Upper lobe of right lung (tissue), 1 donor: Measurements from ENCODE around the gene PNMA6E. TPM values are rescaled to one million over a fixed set of nuclear protein-coding genes. Genes with fewer than 3 reads are reported as not detected.
"Not testable (repeated sequence)": the region's sequence is repeated elsewhere in the genome, so short reads cannot be mapped to it uniquely, and the experiment has no call there.

Experiments used
- ATAC-seq: fragments of 200-7000 bp; cut with Tn5 transposase; one replicate; pipeline ENCODE4 v1.9.1; 2020; ENCODE audit warnings: mild to moderate bottlenecking, moderate library complexity
- DNase-seq: peaks from one replicate; pipeline ENCODE4 v3.0.0-alpha.2; 2020
- H3K27ac ChIP-seq: fragments of 200-600 bp; one replicate; pipeline ENCODE4 v1.8.0; 2022
- H3K27me3 ChIP-seq: fragments of 200-600 bp; one replicate; pipeline ENCODE4 v1.8.0; 2022; ENCODE audit warnings: mild to moderate bottlenecking
- H3K36me3 ChIP-seq: fragments of 200-600 bp; one replicate; pipeline ENCODE4 v1.8.0; 2022
- H3K4me1 ChIP-seq: fragments of 200-600 bp; one replicate; pipeline ENCODE4 v1.8.0; 2022
- H3K4me3 ChIP-seq: fragments of 200-600 bp; one replicate; pipeline ENCODE4 v1.8.0; 2022; ENCODE audit warnings: mild to moderate bottlenecking
- H3K9me3 ChIP-seq: fragments of 200-600 bp; one replicate; pipeline ENCODE4 v1.8.0; 2022
- intact Hi-C: fragments of 100-400 bp; cut with DNase I; formaldehyde crosslinking; loops from one replicate; pipeline ENCODE4 v1.11.0; 2022
- total RNA-seq: library from RNA; stranded (reverse); fragmentation: NEBNext Ultra II Directional; extraction: Animal tissue kit (Norgen Biotek cat#: 25700); gene quantifications from one replicate; pipeline ENCODE4 v1.2.1, GENCODE V29; 2021
- TF ChIP-seq, protein P1 (sequence below): fragments of 200-600 bp; IDR thresholded peaks from one replicate; pipeline ENCODE4 v1.8.0; 2022; ENCODE audit warnings: antibody characterized with exemption
- donor health status: DM: no; HTN: yes; CAD: no; lungs with severe emphysema.

The PNMA6E gene
- total RNA-seq, 1 donor from 2014 or later = 0.14 TPM

DNA sequence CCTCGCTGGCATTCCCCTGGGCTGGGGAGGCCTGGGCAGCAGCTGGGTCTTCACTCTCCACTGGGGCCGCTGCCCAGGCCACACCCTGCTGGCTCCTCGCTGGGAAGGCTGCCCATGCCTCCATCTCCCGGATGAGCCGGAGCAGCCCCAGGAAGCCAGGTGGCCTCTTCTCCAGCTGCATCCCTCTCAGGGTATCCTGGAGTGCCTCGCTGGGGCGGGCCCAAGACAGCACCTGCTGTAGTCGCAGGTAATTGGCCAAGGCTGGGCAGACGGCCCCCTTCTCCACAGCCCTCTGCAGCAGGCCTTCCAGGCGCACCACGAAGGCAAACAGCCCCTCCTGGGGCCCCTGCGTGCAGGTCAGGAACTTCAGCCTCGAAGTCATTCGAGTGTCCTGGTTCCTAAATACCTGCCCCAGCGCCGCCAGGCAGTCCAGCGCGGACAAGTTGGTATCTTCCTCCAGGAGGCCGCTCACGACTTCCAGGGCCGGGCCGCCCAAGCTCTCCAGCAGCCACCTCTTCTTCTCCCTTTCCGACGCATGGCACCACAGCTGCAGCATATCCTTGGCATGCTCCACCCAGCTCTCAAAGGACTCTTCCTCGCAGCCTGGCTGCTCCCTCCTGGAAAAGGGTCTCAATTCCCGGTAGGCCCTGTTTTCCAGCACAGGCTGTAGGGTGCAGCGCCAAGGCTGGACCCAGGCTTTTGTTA is 3.7 kb downstream of the PNMA6E start:
- Histone ChIP-seq H3K27ac (no peak overlapping the region), H3K4me1 (no peaks in the 10 kb centered on the region), H3K36me3 (no peaks in the 10 kb centered on the region), H3K4me3 (no peak overlapping the region), H3K9me3 (no peaks in the 10 kb centered on the region), H3K27me3 (no peaks in the 10 kb centered on the region)
- DNase-seq = no peak
- ATAC-seq = no peak
- intact Hi-C loops = no loop called here
- TF ChIP-seq, protein P1, sequence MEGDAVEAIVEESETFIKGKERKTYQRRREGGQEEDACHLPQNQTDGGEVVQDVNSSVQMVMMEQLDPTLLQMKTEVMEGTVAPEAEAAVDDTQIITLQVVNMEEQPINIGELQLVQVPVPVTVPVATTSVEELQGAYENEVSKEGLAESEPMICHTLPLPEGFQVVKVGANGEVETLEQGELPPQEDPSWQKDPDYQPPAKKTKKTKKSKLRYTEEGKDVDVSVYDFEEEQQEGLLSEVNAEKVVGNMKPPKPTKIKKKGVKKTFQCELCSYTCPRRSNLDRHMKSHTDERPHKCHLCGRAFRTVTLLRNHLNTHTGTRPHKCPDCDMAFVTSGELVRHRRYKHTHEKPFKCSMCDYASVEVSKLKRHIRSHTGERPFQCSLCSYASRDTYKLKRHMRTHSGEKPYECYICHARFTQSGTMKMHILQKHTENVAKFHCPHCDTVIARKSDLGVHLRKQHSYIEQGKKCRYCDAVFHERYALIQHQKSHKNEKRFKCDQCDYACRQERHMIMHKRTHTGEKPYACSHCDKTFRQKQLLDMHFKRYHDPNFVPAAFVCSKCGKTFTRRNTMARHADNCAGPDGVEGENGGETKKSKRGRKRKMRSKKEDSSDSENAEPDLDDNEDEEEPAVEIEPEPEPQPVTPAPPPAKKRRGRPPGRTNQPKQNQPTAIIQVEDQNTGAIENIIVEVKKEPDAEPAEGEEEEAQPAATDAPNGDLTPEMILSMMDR = no peak

DNA sequence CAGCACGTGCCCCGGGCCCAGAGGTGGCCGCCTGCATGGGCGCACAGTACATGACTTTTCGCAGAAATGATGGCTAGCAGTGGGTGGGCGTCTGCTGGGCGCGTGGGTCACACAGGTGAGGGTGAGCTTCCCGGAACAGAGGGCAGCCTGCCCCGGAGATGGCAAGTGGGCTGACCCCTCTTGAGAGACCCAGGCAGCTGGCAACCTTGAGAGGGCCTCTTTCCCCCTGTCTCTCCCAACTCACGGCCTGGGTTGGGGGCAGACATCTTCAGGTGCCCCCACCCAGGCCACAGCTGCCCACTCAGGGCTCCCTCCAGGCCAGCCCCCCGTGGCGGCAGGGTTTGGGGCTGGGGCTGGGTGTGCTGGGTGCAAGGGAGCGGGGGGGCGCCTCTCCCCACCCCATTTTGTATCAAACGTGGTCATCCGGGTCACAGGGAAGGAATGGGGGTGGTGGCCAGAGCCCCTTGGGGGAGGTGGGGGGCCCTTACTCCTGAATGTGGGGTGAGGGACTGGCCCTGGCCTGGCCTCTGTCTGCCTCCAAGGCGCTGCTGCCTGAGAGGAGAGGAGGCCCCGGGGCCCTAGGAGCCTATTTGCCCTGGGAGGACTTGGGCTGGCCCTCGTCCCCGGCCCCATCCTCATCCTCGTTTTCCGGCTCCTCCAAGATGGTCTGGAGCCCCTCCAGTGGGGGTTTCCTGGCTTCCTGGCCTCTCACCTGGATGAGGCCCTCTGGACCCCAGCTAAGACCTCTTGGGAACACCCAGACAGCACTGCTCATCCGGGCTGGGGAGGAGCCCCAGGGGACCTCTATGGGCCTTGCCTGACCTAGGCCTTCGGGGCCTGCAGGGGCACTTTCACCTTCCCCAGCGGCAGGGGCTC is 4.6 kb downstream of the PNMA6E start:
- intact Hi-C loops = no loop called here
- TF ChIP-seq, protein P1 = no peak
- DNase-seq (no peak), ATAC-seq (no peak)
- no peaks in the 10 kb centered on the region for H3K36me3 ChIP-seq
- no peak overlapping the region for H3K4me3 ChIP-seq
- H3K4me1 ChIP-seq = no peaks in the 10 kb centered on the region
- no peaks in the 10 kb centered on the region for H3K9me3 ChIP-seq
- no peak overlapping the region for H3K27ac ChIP-seq
- H3K27me3 ChIP-seq = no peaks in the 10 kb centered on the region

DNA sequence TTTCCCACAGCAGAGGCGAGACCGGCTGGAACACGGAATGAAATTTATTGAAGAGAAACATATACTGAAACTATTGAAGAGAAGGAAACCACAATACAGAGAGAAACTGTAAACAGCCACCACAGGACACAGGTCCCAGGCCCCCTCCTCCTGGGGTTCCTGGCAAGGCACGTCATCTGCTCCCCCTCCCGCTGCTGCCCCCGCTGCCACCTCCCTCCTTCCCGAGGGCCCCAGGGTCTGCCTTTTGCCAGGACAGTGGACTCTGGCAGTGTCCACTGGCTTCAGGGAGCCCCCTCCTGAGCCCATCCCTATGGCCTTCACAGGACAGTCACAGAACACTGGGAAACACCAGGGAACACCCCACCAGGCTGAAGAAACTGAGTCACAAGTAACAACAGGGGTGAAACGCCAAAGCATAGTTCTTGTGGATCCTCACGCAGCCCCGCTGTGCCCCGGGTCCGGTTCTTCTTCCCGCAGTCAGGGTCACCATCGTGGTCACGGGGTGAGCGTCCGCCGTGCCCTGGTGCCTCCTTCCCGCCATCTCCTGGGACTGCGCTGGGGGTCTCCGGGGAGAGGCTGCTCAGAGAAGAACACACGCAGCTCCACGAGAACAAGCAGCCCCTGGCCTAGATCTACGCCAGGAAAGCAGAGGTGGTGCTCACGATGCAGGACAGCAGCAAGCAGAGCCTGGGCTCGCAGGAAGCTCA is 5.4 kb downstream of the PNMA6E start:
- TF ChIP-seq, protein P1 = no peak
- intact Hi-C loops = no loop called here
- no peak for ATAC-seq
- no peaks in the 10 kb centered on the region for H3K9me3 ChIP-seq
- no peaks in the 10 kb centered on the region for H3K36me3 ChIP-seq
- no peaks in the 10 kb centered on the region for H3K4me1 ChIP-seq
- no peak for DNase-seq
- no peak overlapping the region for H3K4me3 ChIP-seq
- H3K27me3 ChIP-seq = no peaks in the 10 kb centered on the region
- no peak overlapping the region for H3K27ac ChIP-seq

DNA sequence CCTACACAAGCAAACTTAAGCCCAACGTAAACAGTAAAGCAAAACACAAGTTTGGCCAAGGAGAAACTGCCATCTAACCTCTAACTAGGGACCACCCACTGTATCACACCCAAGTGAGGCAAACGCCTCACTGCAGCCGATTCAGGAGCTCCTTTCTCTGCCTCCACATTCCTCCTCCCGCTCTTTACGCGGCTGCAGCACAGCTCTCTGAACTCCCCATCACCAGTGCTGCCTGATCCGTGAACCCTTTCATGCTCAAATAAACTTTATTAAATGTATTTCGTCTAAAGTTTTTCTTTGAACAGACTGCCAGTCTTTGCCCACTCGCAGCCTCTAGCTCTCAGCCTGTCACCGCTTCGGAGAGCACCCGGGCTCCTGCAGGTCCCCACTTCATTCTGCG is 6.5 kb downstream of the PNMA6E start:
- TF ChIP-seq, protein P1 = no peak
- H3K36me3 ChIP-seq = no peaks in the 10 kb centered on the region
- H3K27ac ChIP-seq = no peak overlapping the region
- DNase-seq (no peak), ATAC-seq (no peak)
- no peaks in the 10 kb centered on the region for H3K9me3 ChIP-seq
- no peaks in the 10 kb centered on the region for H3K4me1 ChIP-seq
- intact Hi-C loops = no loop called here
- H3K4me3 ChIP-seq = no peak overlapping the region
- no peaks in the 10 kb centered on the region for H3K27me3 ChIP-seq

DNA sequence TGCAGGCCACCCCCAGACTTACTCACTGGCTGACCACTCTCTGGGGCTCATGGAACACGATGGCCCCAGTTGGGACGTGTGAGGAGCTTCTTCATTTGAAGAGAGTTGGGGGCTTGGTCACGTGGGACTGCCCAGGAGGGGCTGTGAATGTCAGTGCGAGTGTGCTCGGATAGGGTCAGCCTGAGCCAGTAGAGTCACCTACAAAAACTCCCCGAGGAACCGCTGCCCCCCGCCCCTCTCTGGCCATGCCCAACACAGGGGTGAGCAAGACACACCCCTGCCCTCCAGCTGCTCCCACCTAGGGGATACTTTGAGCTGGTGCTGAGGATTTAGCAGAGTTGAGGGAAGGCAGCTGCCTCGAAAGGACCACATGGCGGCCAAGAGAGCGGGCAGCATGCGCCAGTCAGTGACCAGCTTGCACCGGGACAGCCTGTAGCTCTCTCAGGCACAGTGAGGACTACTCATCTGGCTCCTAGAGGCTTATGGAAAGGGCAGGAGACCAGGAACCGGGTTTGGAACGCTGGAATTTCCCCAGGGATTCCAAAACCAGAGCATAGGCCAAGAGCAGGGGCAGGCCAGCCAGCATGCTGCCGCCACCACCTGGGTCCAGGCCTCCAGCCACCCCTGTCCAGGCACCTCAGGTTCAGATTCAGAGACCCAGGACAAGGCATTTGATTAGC is 8.4 kb downstream of the PNMA6E start:
- no peaks in the 10 kb centered on the region for H3K36me3 ChIP-seq
- H3K9me3 ChIP-seq = no peaks in the 10 kb centered on the region
- H3K27me3 ChIP-seq = no peaks in the 10 kb centered on the region
- DNase-seq (no peak), ATAC-seq (no peak)
- TF ChIP-seq, protein P1 = no peak
- H3K4me3 ChIP-seq = no peak overlapping the region
- intact Hi-C loops = no loop called here
- H3K4me1 ChIP-seq = no peaks in the 10 kb centered on the region
- H3K27ac ChIP-seq = no peak overlapping the region

DNA sequence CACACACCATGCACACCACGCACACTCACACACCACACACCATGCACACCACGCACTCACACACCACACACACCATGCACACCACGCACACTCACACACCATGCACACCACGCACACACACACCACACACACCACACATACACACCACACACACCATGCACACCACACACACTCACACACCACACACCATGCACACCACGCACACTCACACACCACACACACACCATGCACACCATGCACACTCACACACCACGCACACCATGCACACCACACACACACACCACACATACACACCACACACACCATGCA is 11.7 kb downstream of the PNMA6E start:
- ATAC-seq, H3K36me3 ChIP-seq, H3K4me3 ChIP-seq, H3K9me3 ChIP-seq, H3K27ac ChIP-seq, DNase-seq, intact Hi-C loops, H3K27me3 ChIP-seq, H3K4me1 ChIP-seq: not testable (repeated sequence)
